NB4 (cell line): ENCODE measurements around the gene CASP6.

Source experiments
- DNase-seq: peaks from one replicate; pipeline ENCODE4 v3.0.0; 2010; ENCODE audit warnings: low read depth
- H3K4me3 ChIP-seq: one replicate; pipeline ENCODE4 v1.5.1; 2011; ENCODE audit warnings: mild to moderate bottlenecking, low read depth, low read length, moderate library complexity
- CTCF ChIP-seq: IDR thresholded peaks from one replicate; pipeline ENCODE4 v1.5.1; 2012; ENCODE audit warnings: low read depth, low read length
- MAX ChIP-seq: IDR thresholded peaks from 2 replicates; pipeline ENCODE4 v1.6.1; 2011; ENCODE audit warnings: low read depth, low read length
- MYC ChIP-seq: IDR thresholded peaks from 2 replicates; pipeline ENCODE4 v1.6.1; 2011; ENCODE audit warnings: low read depth, low read length
- POLR2A ChIP-seq: IDR thresholded peaks from 2 replicates; pipeline ENCODE4 v1.6.1; 2011; ENCODE audit warnings: mild to moderate bottlenecking; ENCODE audit not compliant: insufficient read length; ENCODE audit errors: extremely low read depth

Gene CASP6

GRCh38 chr4:109730619-109731545, 27.6 kb upstream of the CASP6 start:
- DNase-seq, result no peak
- no peak for TF ChIP-seq MAX
- peak overlapping the region; percentile 77 for H3K4me3 ChIP-seq

DNA sequence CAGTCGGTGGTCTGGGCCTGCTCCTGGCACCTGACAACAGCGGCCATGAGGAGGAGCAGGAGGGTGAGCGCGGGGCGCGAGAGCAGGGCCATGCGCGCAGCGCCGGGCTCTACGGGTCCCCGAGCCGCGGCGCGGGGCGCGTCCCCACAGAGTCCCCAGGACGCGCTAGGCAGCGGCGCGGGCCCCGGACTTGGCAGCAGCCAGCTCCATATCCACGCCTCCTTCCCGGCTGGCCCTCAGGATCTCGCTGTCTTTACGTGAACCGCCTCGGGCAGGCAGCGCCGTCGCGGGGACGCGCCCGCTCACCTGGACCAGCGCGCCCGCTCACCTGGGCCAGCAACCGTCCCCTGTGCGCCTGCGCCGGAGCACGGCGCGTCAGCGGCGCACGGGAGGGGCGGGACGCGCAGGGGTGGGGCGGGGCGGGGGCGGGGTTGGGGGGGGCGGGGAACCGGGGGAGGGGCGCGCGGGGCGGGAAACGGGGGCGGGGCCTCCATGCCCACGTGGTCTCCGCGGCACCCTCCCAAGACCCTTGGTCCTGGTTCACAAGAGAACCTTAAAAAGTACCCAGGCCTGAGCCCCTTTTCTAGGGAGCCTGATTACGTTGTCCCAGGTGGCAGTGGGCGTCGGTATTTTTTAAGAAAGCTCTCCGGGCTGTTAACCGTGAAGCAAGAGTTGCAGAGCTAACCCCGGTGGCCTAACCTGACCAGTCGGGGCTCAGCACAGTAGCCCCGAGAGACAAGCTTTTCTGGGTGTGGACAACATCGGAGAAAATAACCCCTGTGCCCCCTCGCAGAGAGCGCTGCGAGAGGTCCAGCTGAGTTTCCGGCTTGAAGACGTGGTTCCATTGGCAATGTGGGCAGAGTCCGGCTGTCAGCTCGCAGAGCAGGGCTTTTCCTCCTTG, 26.7 kb upstream of the CASP6 start, which contains the start of gene PLA2G12A:
Gene PLA2G12A, minus strand, starts transcription at position 353 of the 901 bp plus-strand sequence. Its CDS starts 261 bp downstream, at position 92.
- DNase-seq, result peak; percentile 70
- peak within 1 kb of the TSS; percentile 86 for H3K4me3 ChIP-seq
- TF ChIP-seq MYC (no peak; the same call in 1 of the 2 replicates), MAX (peak; percentile 61; the same call in 1 of the 2 replicates), POLR2A (peak; percentile 40), CTCF (no peak)

- peak overlapping the region; percentile 86 for H3K4me3 ChIP-seq
- TF ChIP-seq POLR2A, result no peak
- TF ChIP-seq CTCF, result no peak
- no peak for TF ChIP-seq MYC
- no peak for TF ChIP-seq MAX
- DNase-seq, result peak; percentile 43
These were observed 26.0 kb upstream of the CASP6 start for GRCh38 chr4:109729117-109729717.

- TF ChIP-seq MYC, result no peak
- no peak for TF ChIP-seq CTCF
- no peak for TF ChIP-seq POLR2A
- TF ChIP-seq MAX, result no peak
- H3K4me3 ChIP-seq, result peak overlapping the region; percentile 86
These were observed 25.1 kb upstream of the CASP6 start for GRCh38 chr4:109728385-109728784.

GRCh38 chr4:109723110-109723509, 19.9 kb upstream of the CASP6 start:
- DNase-seq, result no peak
- H3K4me3 ChIP-seq, result no peak overlapping the region
- TF ChIP-seq MAX (no peak), CTCF (no peak), POLR2A (no peak), MYC (no peak)

More at GRCh38 chr4:109728385-109728784, 25.1 kb upstream of the CASP6 start:
- DNase-seq, result no peak
